GM21528 (cell line): ENCODE measurements around the gene LONRF2.

Experiments used
- ATAC-seq: cut with Tn5 transposase; IDR thresholded peaks from one replicate; pipeline ENCODE4 v1.9.1; 2021; ENCODE audit warnings: mild to moderate bottlenecking, moderate library complexity; ENCODE audit not compliant: unreplicated experiment, low FRiP score

The LONRF2 gene

DNA sequence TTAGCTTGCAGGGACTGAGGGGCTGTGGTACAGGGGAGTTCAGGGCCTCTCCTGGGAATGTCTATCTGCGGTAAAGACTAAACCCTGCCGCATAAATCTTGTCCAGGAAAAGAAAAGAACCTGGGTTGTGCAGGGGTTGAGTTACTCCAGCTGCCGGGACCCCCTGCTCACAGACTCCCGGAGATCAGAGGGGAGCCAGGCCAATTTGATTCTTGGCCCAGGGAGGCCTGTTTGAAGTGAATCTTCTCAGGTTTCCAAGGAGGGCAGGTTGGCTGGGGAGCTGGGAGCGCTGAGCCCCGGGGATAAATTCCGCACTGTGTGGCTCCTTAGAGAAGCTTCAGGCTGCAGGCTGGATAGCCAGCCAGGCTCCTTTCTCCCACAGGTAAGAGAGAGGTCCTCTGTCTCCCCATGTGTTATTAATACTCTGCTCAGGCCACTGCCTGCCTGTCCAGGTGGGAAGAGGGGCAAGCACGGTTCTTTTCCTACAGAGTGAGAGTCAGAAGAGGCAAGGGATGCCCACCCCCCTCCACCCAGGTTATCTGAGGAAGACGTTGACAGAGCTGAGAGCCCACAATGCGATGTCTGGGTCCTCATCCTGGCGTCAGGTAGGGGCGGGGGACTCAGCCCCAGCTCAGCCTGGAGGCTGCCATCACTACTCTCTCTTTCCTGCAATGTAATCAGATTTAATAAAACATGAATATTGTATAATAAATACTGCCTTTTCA, 82.7 kb downstream of the LONRF2 start:
- no peak for ATAC-seq

DNA sequence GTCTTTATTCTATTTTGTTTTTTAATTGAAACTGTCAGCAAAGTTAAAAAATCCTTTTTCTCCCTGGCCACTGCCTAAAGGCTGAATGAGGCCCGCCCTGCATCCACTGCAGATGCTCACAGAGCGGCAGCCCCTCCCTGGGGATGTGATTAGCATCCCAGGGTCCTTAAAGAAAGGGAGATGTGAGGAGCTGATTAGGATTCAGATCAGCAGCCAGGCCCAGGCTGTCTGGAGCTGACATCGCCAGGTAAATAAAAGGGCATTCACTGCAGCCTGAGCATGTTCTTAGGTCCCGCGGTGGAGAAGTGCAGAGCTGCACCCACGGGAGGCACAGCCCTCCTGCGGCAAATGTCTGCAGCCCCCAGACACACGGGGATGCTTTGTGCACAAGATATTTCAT, 83.8 kb downstream of the LONRF2 start:
- no peak for ATAC-seq

GRCh38 chr2:100237770-100238169, 84.5 kb downstream of the LONRF2 start:
- no peak for ATAC-seq

DNA sequence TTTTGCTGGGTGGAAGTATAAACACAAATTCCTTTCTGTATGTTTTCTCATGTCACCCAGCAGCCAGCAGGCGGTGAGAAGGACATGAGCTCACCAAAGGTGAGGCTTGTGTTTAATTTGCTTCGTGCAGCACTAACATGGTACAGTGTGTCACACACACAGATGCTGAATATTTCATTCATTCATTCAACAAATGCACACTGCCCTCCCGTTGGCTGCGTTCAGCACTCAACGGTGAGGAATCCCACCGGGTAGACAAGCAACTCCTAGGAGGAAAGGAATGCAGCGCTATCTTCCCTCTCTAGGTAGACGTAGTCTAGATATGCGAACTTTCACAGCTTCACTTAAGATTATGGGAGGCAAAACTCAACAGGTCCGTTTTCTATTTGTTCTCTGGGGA, 85.1 kb downstream of the LONRF2 start:
- no peak for ATAC-seq

- ATAC-seq: no peak
Measured at GRCh38 chr2:100236166-100236565, 86.1 kb downstream of the LONRF2 start.

DNA sequence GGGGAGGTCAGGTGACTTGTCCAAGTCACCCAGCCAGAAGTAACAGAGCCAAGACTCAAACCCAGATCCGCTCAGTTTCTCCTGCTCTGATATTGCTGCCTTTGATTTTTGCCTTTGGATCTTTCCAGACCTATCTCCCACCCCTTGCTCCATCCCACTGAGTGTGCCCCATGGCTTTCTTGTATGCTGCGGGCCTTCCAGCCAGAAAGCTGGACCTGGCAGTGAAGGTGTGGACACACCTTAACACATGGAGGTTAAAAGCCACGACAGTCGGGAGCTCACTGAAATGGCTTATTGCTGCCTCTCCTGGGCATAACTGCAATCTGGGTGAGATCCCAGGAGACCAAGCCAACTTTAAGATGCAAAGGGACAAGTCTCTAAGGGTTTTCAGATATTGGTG, 86.7 kb downstream of the LONRF2 start:
- no peak for ATAC-seq

- ATAC-seq: peak; percentile 84
Measured at GRCh38 chr2:100235098-100235497, 87.2 kb downstream of the LONRF2 start.

DNA sequence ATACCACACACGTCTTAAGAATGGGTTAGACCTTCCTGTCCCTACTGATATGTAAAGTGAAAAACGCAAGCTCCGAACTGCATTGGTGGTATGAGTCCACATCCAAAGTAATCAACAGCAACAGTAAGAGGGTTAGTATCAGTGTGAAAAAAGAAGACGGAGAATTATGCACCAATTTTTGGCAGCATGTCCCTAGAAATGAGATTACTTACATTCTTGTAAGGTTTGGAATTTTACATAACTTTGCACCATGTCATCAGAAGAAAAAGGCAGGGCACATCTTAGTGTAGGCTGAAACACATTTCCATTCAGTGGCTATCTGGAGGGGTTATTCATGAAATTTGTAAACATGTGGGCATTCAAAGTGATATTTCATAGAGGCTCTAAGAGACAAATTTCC, 88.2 kb downstream of the LONRF2 start:
- no peak for ATAC-seq

DNA sequence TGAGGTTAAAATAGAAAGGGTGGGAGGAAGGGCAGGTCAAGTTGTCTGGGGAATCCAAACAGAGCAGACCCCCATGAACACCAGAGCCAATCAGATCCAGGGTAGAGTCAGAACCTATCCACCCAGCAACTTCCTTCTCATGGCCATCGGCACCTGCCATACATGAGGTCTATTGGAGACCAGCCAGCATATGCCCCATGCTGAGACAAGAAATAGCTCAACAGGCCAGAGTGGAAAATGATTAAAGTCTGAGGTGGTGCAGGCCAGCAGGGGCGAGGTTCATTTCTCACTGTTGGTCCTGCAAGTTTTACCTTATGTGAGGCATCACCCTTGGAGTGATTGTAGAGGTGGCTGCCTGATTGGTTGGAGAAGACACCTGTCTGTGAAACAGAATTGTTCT, 89.2 kb downstream of the LONRF2 start:
- ATAC-seq: no peak

- ATAC-seq: no peak
Measured at GRCh38 chr2:100230754-100231153, 91.5 kb downstream of the LONRF2 start.

- ATAC-seq: no peak
Measured at GRCh38 chr2:100228967-100229366, 93.3 kb downstream of the LONRF2 start.

DNA sequence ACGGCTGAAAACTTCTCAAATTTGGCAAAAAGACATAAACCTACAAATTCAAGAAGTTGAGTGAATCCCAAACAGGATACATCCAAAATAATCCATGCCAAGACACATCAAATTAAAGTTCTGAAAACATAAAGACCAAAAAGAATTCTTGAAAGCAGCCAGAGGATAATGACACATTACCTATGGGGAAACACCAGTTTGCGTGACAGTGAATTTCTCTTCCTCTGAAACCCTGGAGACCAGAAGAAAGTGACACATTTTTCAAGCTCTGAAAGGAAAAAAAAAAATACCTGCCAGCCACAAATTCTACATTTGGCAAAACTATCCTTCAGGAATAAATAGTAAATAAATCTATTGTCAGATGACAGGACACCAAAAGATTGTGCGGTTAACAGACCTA, 93.9 kb downstream of the LONRF2 start:
- ATAC-seq: no peak

GRCh38 chr2:100224988-100225710, 97.2 kb downstream of the LONRF2 start:
- no peak for ATAC-seq

DNA sequence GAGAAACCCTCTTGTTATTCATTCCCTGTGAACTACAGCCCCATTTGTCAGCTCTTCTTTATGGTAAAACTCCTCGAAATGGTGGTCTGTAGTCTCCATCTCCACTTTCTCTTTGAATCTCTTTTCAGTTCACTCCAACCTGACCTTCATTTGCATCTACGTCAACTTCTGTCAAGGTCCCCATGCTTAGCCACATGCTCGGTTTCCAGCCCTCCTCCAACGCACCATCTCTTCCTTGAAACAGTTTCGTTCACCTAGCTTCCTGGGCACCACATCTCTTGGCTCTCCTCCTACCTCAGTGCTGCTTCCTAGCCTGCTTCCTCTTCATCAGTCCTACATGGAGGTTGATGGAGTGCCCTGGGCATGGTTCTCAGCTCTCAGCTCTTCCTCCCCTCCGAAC, 98.8 kb downstream of the LONRF2 start:
- ATAC-seq: no peak
